GM19372 (cell line): ENCODE measurements around the gene ZSCAN10.
A peak's percentile ranks its signal among the peaks of the same experiment; 100 is the strongest.

ENCODE experiments used
- ATAC-seq: cut with Tn5 transposase; IDR thresholded peaks from one replicate; pipeline ENCODE4 v1.9.1; 2021; ENCODE audit warnings: mild to moderate bottlenecking, low read depth, moderate library complexity; ENCODE audit not compliant: unreplicated experiment

ZSCAN10 gene

DNA sequence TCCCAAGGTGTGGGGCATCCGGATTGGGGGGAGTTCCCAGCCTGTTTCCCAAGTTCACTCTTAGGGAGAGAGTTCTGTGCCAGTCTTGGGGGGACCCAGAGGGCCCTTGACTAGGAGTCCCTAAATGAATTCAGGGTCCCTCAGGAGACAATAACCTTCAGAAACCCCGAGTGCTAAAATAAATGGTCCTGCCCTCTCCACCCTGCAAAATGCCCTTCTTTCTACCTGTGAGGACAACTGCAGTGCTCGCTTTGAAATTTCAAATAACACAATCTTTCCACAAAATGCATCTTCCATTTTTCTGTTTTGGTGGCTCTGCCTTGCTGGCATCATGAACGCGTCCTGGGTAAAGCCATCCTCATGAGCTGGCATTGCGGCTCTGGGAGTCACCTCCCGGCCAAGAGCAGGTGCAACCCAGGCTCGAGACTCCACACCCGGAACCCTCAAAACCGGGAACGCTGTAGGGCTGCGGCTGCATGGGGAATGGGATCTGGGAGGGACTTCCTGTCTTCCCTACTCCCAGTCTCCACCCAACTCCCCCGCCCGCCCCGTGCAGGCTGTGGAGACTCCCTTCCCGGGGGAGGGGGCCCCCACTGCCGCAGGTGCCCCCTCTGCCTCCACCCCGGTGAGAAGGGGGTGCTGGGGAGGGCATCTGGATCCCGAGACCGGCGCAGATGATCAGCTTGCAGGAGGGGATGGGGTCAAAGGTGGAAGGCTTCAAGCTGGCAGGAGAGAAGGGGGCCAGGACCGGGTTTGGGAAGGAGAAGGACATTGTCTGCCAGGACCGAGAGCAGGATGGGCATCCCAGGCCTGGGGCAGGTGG lies 13.2 kb upstream of the ZSCAN10 start, which contains the start of gene ZNF205:
Gene ZNF205, plus strand, starts transcription at position 529 of the 823 bp plus-strand sequence. CDS start 845 bp downstream, outside the sequence.
- ATAC-seq, result no peak

DNA sequence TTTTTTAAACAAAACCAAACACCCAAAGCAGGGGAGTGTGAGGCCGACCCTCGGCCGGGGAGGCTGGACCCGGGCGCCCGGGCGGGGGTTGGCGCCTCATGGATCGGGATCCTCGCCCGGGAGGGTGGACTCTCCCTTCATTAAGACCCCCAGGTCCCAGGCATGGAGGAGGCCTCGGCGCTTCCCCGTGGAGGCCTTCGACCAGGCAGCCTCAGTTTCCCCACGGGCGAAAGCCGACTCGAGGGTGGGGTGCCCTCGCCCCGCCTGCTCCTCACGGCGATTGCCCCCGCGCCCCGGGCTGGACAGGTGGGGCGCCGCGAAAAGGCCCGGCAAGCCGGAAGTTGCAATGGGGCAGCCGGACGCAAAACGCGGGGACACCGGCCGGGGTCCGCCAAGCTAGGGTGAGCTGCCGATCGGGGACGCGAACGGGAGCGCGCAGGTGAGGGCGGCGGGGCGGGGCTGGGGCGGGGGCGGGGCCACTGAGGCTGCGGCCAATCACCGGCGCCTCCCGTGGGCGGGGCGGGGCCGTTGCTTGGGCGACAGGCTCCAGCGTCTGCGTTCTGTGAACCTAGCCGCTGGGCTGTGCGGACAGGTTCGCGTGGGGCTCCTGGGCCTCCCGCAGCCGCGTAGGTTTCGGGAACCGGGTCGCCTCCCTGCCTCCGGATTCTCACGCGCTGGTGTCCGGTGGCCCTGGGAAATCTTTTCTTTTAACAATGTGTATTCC lies 7.3 kb upstream of the ZSCAN10 start:
- ATAC-seq, result peak; percentile 85

DNA sequence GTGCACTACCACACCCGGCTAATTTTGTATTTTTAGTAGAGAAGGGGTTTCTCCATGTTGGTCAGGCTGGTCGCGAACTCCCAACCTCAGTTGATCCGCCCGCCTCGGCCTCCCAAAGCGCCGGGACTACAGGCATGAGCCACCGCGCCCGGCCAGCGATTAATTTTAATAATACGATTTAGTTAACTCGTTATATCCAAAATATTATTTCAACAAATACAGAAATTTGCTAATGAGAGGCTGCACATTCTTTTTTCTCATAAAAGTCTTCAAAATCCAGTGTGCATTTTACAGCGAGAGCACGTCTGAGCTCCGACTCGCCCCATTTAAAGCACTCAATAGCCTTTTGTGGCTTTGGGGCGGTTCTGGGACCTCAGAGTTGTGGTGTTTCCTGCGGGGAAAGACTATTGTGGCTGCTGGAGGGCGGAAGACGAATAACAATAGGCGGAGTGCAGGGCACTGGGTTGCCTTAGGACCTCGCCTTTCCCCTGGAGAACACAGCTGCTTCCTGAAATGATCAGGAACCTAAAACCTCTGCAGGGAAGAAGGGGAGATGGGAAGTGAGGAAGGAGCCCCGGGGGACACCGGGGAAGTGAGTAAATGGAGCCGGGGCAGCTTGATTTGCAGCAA lies 2.9 kb upstream of the ZSCAN10 start:
- no peak for ATAC-seq

DNA sequence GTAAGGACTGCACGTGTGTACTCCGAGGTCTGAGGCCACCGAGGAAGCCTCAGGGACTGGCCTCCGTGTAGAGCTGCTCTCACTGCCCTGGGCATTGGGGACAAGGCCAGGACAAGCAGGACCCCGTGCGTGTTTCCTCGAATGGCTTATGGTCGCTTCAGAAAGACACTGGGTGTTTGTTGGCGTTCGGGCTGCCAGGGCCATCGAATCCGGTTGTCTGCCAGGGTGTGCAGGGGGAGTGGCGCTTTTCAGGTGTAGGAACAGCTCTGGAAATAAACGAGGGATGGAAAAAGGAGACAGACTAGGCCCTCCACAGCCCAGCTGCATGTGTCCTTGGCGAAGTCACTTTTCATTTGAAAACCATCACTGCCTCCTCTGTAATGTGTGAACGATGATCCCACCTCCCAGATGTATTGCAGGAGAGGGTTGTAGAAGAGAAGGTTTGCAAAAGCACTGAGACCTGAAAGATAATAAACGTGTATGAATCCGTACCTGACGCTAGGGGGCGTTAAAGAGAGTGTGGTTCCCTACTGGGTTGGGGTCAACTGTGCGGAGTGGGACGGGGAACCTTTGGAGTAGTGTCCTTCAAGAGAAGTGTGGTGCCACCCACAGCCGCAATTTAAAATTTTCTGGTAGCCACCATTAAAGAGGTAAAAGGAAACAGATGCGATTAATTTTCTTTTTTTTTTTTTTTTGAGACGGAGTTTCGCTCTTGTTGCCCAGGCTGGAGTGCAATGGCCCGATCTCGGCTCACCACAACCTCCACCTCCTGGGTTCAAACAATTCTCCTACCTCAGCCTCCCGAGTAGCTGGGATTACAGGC lies 2.1 kb upstream of the ZSCAN10 start:
- no peak for ATAC-seq

DNA sequence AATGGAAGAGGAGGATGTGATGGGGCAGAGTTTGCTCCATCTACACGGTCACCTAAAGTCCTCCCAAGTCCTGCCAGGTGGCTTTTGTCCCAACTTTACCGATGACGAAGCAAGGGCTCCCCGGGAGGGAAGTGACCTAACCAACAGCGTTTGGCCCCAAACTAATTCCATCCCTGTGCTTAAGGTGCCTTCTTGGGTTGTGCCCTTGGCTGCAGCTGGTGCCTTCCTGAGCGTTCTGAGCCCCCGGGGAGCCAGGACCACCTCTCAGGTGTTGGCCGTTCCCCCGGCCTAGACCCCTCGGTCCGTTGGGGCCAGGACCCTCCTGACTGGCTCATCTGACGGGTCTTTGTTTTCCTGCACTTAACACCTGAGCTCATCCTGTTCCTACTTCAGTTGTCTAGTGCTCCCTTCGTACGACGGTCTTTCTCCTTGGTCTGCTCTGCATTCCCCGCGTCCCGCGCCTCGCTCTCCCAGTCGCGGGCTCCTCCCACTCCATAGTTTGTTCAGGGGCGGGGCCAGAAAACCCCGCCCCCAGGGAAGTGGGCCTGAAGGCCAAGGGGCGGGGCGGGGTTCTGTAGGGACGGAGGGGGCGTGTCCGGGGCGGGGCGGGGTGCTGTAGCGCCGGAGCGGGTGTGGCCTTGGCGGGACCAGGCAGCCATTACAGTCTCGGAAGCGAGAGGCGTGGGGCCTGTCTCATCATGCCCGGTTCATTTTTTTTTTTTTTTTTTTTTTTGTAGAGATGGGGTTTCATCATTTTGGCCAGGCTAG lies 822 bp upstream of the ZSCAN10 start:
- peak; percentile 72 for ATAC-seq

DNA sequence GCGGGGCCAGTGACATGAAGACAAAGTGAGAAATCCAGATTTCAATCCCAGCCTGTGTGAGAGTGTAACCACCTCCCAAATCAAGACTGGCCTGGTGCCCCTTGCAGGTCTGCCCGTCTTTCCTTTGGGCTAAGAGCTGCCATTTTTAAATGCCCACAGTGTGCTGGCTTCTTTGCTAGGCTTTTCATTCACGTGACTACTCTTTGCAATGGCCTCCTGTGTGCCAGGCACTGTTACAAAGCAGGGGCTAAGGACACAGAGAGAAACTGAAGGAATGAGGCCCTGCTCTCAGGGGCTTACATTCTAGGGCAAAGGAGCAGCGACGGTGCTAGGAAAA lies 269 bp upstream of the ZSCAN10 start:
- no peak for ATAC-seq

DNA sequence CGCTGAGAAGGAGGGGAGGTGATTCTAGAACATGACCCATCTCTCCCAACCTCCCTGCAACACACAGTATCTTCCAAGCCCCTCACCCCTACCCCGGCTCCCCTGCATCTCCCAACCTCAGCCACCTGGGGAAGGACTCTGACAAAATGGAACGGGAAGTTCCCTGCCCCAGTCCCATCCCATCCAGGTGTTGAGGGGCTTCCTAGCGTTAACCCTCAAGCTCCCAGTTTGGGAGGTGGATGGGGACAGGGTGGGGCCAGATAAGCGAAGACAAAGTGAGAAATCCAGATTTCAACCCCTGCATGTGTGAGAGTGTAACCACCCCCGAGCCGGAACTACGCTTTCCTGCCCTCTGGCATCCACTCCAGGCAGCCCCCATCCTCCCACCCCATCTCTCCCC lies 1.8 kb downstream of the ZSCAN10 start:
- no peak for ATAC-seq

DNA sequence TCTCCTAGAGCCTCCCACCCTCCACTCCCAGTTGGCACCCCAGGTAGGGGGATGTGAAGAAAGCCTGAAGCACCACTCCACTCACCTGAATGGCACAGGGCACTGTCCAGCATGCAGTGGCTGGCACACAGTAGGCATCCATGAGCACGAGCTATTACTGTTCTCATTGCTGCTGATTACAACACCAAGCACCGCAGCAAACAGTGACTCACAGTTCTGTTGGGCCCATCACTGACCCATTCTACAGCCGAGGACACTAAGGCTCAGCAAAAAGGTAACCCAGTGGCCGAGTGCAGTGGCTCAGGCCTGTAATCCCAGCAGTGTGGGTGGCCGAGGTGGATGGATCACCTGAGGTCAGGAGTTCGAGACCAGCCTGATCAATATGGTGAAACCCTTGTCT lies 2.7 kb downstream of the ZSCAN10 start:
- no peak for ATAC-seq

DNA sequence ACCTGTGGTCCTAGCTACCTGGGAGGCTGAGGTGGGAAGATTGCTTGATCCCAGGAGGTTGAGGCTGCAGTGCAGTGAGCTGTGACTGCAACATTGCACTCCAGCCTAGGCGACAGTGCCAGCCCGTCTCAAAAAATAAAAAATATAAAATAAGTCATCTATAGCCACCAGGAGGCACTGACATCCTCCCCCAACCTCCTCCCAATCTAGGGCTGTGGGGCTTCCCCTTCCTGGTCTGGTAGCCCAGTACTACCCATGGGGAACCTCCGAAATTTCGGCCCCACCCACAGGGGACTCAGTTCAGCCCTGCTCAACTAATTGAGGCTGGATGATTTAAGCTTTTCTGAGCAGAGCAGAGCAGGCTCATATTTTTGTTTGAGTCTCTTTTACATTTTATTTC lies 3.2 kb downstream of the ZSCAN10 start:
- ATAC-seq, result peak; percentile 48

DNA sequence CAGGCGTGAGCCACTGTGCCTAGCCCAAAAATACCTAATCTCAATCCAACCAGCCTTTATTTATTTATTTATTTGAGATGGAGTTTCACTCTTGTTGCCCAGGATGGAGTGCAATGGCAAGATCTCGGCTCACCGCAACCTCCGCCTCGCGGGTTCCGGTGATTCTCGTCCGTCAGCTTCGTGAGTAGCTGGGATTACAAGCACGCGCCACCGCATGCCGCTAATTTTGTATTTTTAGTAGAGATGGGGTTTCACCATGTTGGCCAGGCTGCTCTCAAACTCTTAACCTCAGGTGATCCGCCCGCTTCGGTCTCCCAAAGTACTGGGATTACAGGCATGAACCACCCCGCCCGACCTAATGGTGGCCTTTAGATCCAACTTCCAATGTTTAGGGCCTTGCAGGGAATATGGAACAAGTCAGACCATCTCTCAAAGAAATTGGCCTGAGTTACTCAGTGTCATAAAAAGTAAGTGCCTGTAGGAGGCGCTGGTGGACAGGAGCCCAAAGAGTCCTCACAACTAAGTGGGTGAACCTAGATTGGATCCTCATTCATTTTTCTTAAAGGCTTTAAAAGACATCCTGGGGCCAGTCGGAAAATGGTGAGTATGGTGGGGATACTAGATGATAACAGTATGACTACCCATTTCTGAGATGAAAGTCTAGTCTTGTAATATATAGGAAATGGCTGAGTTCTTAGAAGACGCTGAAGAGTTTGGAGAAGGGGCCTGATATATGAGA lies 4.6 kb downstream of the ZSCAN10 start:
- no peak for ATAC-seq

DNA sequence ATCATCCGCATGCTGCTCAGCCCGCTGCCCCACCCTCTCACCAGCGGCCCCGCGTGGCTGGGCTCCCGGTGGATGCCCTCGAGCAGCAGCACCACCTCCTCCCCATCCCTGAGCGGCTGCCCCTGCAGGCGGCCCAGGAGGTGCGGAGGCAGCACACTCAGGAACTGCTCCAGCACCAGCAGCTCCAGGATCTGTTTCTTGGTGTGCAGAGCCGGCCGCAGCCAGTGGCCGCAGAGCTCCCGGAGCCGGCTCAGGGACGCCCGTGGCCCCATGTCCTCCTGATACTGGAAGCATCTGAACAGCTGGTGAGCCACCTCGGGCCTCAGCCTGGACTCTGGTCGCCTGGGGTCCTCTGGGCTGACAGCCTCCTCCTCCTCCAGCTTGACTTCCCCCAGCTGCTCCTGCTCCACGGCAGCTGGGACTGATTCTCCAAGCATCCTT lies 6.6 kb downstream of the ZSCAN10 start:
- no peak for ATAC-seq

DNA sequence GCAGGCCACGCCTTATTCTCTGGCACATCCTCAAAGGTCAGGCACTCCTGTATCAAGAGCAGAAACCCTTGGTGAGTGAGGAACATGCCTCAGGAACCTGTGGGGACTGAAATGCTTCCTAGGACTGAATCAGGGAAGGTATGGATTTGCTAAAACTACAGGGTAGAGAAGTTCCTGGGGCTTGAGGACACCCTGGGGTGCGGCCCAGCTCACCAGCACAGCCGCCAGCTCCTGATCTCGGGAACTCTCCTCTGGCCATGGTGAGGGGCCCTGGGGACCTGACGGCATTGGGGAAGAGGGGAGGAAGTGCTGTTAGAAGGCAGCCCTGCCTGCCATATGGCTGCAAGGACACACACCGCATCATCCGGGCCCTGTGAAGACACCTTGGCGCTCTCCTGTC lies 7.5 kb downstream of the ZSCAN10 start:
- no peak for ATAC-seq

DNA sequence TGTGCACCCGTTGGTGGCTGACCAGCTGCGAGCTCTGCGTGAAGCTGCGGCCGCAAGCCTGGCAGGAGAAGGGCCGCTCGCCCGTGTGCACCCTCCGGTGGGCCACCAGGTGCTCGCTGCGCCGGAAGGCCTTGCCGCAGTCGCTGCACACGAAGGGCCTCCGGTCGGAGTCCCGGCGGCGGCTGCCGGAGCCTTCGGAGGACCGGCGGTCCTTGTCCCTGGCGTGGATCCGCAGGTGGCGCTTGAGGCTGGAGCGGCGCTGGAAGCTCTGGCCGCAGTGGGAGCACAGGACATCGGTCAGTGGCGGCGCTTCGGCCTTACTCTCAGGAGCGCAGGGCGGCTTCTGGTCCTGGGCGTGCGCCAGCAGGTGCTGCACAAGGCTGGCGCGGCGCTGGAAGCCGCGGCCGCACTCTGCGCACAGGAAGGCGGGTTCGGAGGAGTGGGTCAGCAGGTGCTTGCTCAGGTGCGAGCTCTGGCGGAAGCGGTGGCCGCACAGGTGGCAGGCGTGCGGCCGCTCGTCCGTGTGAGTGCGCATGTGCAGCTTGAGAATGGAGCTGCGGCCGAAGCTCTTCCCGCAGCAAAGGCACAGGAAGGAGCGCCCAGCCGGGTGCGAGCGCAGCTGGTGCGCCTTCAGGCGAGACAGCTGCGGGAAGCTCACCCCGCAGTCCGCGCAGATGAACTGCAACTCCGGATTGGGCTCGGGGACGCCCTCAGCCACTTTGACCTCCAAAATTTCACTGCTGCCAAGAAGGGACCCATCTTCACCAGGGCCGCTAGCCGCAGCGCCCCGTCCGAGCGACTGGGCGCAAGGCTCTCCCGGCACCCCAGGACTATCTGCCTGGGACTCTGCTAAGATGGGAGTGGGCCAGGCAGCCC lies 9.1 kb downstream of the ZSCAN10 start:
- ATAC-seq, result no peak

DNA sequence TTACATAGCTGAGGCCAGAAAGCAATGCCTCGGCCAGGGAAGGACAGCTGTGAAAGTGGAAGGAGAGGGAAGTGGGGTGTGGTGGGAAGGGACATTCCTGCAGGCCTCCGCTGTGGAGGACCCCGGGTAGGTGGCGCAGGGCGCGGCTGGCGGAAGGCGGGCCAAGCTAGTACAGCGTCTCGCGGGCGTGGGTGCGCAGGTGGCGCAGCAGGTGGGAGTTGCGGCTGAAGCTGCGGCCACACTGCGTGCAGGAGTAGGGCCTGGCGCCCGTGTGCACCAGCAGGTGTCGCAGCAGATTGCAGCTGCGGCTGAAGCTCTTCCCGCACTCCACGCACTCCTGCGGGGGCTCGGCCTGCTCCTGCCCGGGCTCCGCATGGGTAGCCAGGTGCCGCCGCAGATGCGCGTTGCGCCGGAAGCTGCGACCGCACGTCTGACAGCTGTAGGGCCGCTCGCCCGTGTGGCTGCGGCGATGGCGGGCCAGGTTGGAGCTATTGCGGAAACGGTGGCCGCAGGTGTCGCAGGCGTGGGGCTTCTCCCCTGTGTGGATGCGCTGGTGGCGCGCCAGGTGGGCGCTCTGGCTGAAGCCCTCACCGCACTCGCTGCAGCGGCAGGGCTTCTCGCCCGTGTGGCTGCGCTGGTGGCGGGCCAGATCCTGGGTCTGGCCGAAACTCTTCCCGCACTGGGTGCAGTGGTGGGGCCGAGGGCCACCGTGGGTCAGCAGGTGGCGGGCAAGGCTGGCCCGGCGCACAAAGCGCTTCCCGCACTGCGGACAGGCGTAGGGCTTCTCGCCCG lies 10.0 kb downstream of the ZSCAN10 start:
- no peak for ATAC-seq

DNA sequence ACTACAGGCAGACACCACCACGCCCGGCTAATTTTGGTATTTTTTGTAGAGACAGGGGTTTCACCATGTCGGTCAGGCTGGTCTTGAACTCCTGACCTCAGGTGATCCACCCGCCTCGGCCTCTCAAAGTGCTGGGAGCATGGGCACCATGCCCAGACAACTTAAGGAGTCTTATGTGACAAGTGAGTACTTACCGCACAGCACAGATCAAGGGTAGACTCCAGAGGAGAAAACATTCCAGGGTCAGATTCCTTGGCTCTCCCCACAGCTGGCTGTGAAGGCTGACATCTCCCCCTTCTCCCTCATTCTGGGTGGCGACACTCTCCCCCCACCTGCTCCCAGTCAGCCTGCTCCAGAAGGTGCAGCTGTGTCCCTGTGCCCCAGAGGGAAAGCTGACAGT lies 10.6 kb downstream of the ZSCAN10 start:
- ATAC-seq, result no peak

DNA sequence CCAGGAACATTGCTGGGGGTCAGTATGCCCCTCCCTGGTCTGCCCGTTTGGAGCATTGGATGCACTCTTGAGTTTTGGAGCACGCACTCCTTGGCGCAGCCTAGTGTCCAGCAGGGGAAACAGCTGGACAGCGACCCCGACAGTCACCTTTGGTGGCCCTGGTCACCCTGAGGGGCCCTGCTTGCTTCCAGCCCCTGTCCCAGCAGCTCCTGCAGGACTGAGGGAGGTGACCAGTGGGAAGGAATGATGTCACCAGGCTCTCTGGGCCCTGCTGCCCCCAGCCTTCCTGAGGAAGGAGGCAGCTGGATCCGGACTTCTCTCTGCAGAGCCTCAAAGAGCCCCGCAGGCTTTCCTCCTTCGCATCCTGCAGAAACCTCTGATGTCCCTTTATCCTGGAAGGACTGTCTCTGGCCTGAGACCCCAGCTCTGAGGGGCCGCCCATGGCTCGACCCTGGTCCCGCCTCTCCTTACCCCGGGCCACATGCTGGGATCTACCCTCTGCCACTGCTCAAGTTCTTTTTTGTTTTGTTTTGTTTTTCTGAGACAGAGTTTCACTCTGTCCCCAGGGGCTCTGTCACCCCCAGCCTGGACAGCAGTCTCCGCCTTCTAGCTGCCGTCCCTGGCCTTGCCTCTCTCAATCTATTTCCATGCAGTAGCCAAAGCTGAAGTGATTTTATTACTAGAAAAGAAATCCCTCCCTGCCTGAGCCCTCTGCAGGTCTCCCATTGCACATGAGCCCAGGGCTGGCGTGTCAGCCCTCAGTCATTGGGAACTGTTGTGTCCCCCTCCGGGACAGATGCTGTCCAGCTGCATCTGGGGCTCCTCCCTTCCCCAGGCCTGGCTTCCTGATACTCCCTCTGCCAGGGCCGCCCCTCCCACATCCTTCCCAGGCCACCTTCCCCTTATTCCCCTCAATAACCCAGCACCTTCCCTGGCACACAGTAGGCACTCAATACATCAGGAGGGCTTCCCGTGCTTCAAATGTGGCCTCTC lies 11.6 kb downstream of the ZSCAN10 start:
- no peak for ATAC-seq
